Activated T-helper 9 cell treated with anti-CD3 and anti-CD28 coated beads, Interleukin-2, amount 50 U/mL, for 16 hours (primary cell): ENCODE data around the gene IL6R.
A peak's percentile ranks its signal among the peaks of the same experiment; 100 is the strongest.
"Not testable (repeated sequence)": the region's sequence is repeated elsewhere in the genome, so short reads cannot be mapped to it uniquely, and the experiment has no call there.

Experiments
- DNase-seq: peaks from one replicate; pipeline ENCODE4 v3.0.0-alpha.2; 2020; ENCODE audit warnings: low read depth

The IL6R gene

GRCh38 chr1:154407198-154408091, 2.3 kb downstream of the IL6R start:
- peak; percentile 24 for DNase-seq

GRCh38 chr1:154408174-154408777, 3.1 kb downstream of the IL6R start:
- DNase-seq, result no peak

GRCh38 chr1:154410185-154410827, 5.2 kb downstream of the IL6R start:
- no peak for DNase-seq

- no peak for DNase-seq
Observed at GRCh38 chr1:154411525-154411924, 6.4 kb downstream of the IL6R start.

GRCh38 chr1:154413177-154413783, 8.1 kb downstream of the IL6R start:
- DNase-seq, result no peak

GRCh38 chr1:154414606-154415005, 9.5 kb downstream of the IL6R start:
- DNase-seq, result no peak

GRCh38 chr1:154416471-154417337, 11.6 kb downstream of the IL6R start:
- no peak for DNase-seq

- no peak for DNase-seq
Observed at GRCh38 chr1:154417338-154417608, 12.1 kb downstream of the IL6R start.

- DNase-seq, result peak; percentile 27
Observed at GRCh38 chr1:154418062-154418921, 13.1 kb downstream of the IL6R start.

- no peak for DNase-seq
Observed at GRCh38 chr1:154418923-154419619, 13.9 kb downstream of the IL6R start.

GRCh38 chr1:154419620-154420571, 14.8 kb downstream of the IL6R start:
- DNase-seq, result peak; percentile 41

- no peak for DNase-seq
Observed at GRCh38 chr1:154420961-154421924, 16.1 kb downstream of the IL6R start.

- not testable (repeated sequence) for DNase-seq
Observed at GRCh38 chr1:154422049-154422448, 16.9 kb downstream of the IL6R start.

GRCh38 chr1:154422521-154422920, 17.4 kb downstream of the IL6R start:
- DNase-seq, result no peak

GRCh38 chr1:154423304-154423987, 18.3 kb downstream of the IL6R start:
- DNase-seq, result peak; percentile 24

- no peak for DNase-seq
Observed at GRCh38 chr1:154423988-154424326, 18.8 kb downstream of the IL6R start.

- no peak for DNase-seq
Observed at GRCh38 chr1:154425172-154425571, 20.0 kb downstream of the IL6R start.
